ENCODE results near the gene PRPF6.

DNA sequence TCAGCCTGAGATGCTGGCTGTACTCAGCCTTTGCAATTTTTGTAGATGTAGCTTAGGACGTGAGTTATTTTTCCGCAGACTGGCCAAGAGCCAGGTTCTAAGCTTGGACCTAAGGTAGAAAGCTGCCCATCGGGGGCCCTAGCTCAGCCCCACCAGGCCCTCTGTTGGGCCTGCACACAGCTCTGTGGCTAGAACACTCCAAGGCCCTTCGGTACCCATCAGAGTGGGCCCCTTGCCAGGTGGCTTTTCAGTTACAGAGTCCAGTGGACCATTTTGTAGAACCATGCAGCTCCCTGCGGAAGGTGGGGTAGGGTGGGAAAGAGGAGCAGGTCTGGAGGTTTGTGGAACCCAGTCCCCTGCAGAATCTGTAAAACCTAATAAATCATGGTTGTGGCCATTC is 47.3 kb upstream of the PRPF6 start:
- TF ChIP-seq PPARA (CRISPR knock-in tag; IDR thresholded peaks at IDR 0.05; ENCODE audit: borderline replicate concordance), result no peak
- no peak for TF ChIP-seq TOX (CRISPR knock-in tag; IDR thresholded peaks at IDR 0.05; ENCODE audit: borderline replicate concordance)
- no peak for TF ChIP-seq ZFP3 (CRISPR knock-in tag; IDR thresholded peaks at IDR 0.05)
- TF ChIP-seq, protein P1, sequence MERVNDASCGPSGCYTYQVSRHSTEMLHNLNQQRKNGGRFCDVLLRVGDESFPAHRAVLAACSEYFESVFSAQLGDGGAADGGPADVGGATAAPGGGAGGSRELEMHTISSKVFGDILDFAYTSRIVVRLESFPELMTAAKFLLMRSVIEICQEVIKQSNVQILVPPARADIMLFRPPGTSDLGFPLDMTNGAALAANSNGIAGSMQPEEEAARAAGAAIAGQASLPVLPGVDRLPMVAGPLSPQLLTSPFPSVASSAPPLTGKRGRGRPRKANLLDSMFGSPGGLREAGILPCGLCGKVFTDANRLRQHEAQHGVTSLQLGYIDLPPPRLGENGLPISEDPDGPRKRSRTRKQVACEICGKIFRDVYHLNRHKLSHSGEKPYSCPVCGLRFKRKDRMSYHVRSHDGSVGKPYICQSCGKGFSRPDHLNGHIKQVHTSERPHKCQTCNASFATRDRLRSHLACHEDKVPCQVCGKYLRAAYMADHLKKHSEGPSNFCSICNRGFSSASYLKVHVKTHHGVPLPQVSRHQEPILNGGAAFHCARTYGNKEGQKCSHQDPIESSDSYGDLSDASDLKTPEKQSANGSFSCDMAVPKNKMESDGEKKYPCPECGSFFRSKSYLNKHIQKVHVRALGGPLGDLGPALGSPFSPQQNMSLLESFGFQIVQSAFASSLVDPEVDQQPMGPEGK (CRISPR knock-in tag; IDR thresholded peaks at IDR 0.05; ENCODE audit: borderline replicate concordance), result no peak
- no peak for TF ChIP-seq ZNF565 (CRISPR knock-in tag; conservative IDR thresholded peaks at IDR 0.05; ENCODE audit: low read depth)
- no peak for TF ChIP-seq CSDC2 (CRISPR knock-in tag; IDR thresholded peaks at IDR 0.05)
- TF ChIP-seq ZFP30 (CRISPR knock-in tag; IDR thresholded peaks at IDR 0.05), result no peak
- TF ChIP-seq ESRRG (CRISPR knock-in tag; IDR thresholded peaks at IDR 0.05), result no peak
- no peak for TF ChIP-seq ARNTL (CRISPR knock-in tag; IDR thresholded peaks at IDR 0.05; ENCODE audit: borderline replicate concordance, low read depth)
- TF ChIP-seq, protein P2, sequence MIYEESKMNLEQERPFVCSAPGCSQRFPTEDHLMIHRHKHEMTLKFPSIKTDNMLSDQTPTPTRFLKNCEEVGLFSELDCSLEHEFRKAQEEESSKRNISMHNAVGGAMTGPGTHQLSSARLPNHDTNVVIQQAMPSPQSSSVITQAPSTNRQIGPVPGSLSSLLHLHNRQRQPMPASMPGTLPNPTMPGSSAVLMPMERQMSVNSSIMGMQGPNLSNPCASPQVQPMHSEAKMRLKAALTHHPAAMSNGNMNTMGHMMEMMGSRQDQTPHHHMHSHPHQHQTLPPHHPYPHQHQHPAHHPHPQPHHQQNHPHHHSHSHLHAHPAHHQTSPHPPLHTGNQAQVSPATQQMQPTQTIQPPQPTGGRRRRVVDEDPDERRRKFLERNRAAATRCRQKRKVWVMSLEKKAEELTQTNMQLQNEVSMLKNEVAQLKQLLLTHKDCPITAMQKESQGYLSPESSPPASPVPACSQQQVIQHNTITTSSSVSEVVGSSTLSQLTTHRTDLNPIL (CRISPR knock-in tag; IDR thresholded peaks at IDR 0.05; ENCODE audit: low read depth), result no peak
- TF ChIP-seq ISL1 (CRISPR knock-in tag; IDR thresholded peaks at IDR 0.05), result no peak

All from SK-N-SH treated with all-trans-retinoic acid at 6 μM for 48 hours (cell line).